H1 (cell line): ENCODE data around the gene CDH8. TPM values are rescaled to one million over a fixed set of nuclear protein-coding genes. Genes with fewer than 3 reads are reported as not detected.
A peak's percentile ranks its signal among the peaks of the same experiment; 100 is the strongest.

Source experiments
- CTCF ChIA-PET: fragments of 300-600 bp; sonication (Branson Sonifier 250); formaldehyde crosslinking; loops from one replicate; lab custom pipeline; 2021; ENCODE audit not compliant: partially characterized antibody; lab: Charles Lee
- POLR2A ChIA-PET: fragments of 300-600 bp; sonication (Branson Sonifier 250); formaldehyde crosslinking; loops from one replicate; lab custom pipeline; 2021; ENCODE audit warnings: inconsistent platforms; ENCODE audit not compliant: partially characterized antibody; lab: Charles Lee
- DNase-seq, 2 experiments: peaks; one replicate each; pipeline versions ENCODE4 v3.0.0 to v3.0.0-alpha.2; 2010 to 2022; ENCODE audit warnings: low spot score in 2 of 2, low read depth in 1 of 2, mixed read lengths in 1 of 2
- FAIRE-seq: peaks from 2 replicates; lab custom pipeline; 2011; peaks lifted over from hg19 to GRCh38; lab: Jason Lieb, UNC
- H2AFZ ChIP-seq: 2 replicates; pipeline ENCODE4 v1.8.1; 2012; ENCODE audit warnings: low read length, inconsistent platforms
- H2AK5ac ChIP-seq: 2 replicates; pipeline ENCODE4 v1.6.1; 2013; ENCODE audit warnings: low read depth, low read length
- H2BK120ac ChIP-seq: replicated peaks from 2 replicates; pipeline ENCODE3; 2013; ENCODE audit warnings: low read depth, low read length, inconsistent platforms
- H2BK12ac ChIP-seq: 2 replicates; pipeline ENCODE4 v1.6.1; 2013; ENCODE audit warnings: low read depth, low read length
- H2BK15ac ChIP-seq: 2 replicates; pipeline ENCODE4 v1.6.1; 2013; ENCODE audit warnings: low read length
- H2BK20ac ChIP-seq: 2 replicates; pipeline ENCODE4 v1.6.1; 2013; ENCODE audit warnings: low read length
- H2BK5ac ChIP-seq: 2 replicates; pipeline ENCODE4 v1.6.1; 2013; ENCODE audit warnings: low read depth, low read length
- H3K14ac ChIP-seq: 2 replicates; pipeline ENCODE4 v1.6.1; 2013; ENCODE audit warnings: inconsistent platforms; ENCODE audit not compliant: insufficient read length
- H3K18ac ChIP-seq: 2 replicates; pipeline ENCODE4 v1.6.1; 2013; ENCODE audit warnings: low read length; ENCODE audit errors: extremely low read depth
- H3K23ac ChIP-seq: 2 replicates; pipeline ENCODE4 v1.6.1; 2013; ENCODE audit warnings: inconsistent platforms; ENCODE audit not compliant: insufficient read length
- H3K23me2 ChIP-seq: 2 replicates; pipeline ENCODE4 v1.6.1; 2013; ENCODE audit warnings: low read depth, low read length
- H3K27ac ChIP-seq: 2 replicates; pipeline ENCODE4 v1.6.1; 2011; ENCODE audit warnings: low read depth, low read length, inconsistent platforms
- H3K27me3 ChIP-seq, 4 experiments: replicated peaks in 1 of 4; 1 replicate in 1 of 4; 2 replicates in 3 of 4; pipeline versions ENCODE4 v1.6.1 to v1.8.1; 2011 to 2013; ENCODE audit warnings: low read length in 3 of 4, mild to moderate bottlenecking in 3 of 4, inconsistent platforms in 2 of 4, mixed read lengths in 2 of 4, moderate library complexity in 1 of 4; ENCODE audit not compliant: control insufficient read depth in 3 of 4, insufficient read depth in 3 of 4; ENCODE audit errors: extremely low read depth in 1 of 4
- H3K36me3 ChIP-seq, 4 experiments: 2 replicates each; pipeline versions ENCODE4 v1.6.1 to v1.8.1; 2011 to 2013; ENCODE audit warnings: mild to moderate bottlenecking in 4 of 4, low read length in 3 of 4, moderate library complexity in 2 of 4, control low read depth in 1 of 4, inconsistent platforms in 1 of 4; ENCODE audit not compliant: insufficient read depth in 4 of 4, control insufficient read depth in 2 of 4
- H3K4ac ChIP-seq: replicated peaks from 2 replicates; pipeline ENCODE3; 2013; ENCODE audit warnings: low read length, low read depth, mixed read lengths, inconsistent platforms; ENCODE audit not compliant: insufficient read length
- H3K4me1 ChIP-seq, 4 experiments: replicated peaks in 1 of 4; 1 replicate in 1 of 4; 2 replicates in 3 of 4; pipeline versions ENCODE4 v1.6.1 to v1.8.1; 2011 to 2013; ENCODE audit warnings: low read length in 3 of 4, inconsistent platforms in 2 of 4, mixed read lengths in 1 of 4; ENCODE audit not compliant: insufficient read depth in 4 of 4, control insufficient read depth in 3 of 4
- H3K4me2 ChIP-seq, 2 experiments: 2 replicates each; pipeline versions ENCODE4 v1.6.1 to v1.8.1; 2011 to 2013; ENCODE audit warnings: low read depth in 2 of 2, low read length in 2 of 2, control low read depth in 1 of 2, inconsistent platforms in 1 of 2, mild to moderate bottlenecking in 1 of 2; ENCODE audit not compliant: insufficient read depth in 1 of 2
- H3K4me3 ChIP-seq, 4 experiments: fragments of 200-600, 300-600 bp in 1 of 4; sonication (generic), shearing (Covaris generic), sonication (Bioruptor Twin) in 1 of 4; 2 replicates each; pipeline versions ENCODE4 v1.5.1 to v1.8.1; 2011 to 2016; ENCODE audit warnings: low read length in 4 of 4, low read depth in 3 of 4, control low read depth in 2 of 4, inconsistent platforms in 2 of 4, mild to moderate bottlenecking in 2 of 4, mixed read lengths in 1 of 4, moderate library complexity in 1 of 4; ENCODE audit not compliant: insufficient read depth in 2 of 4; ENCODE audit errors: extremely low read depth in 1 of 4
- H3K56ac ChIP-seq: replicated peaks from 2 replicates; pipeline ENCODE3; 2013; ENCODE audit warnings: low read depth, mild to moderate bottlenecking, mixed read lengths, low read length, inconsistent platforms; ENCODE audit not compliant: insufficient read length
- H3K79me1 ChIP-seq: 2 replicates; pipeline ENCODE4 v1.6.1; 2013; ENCODE audit warnings: low read depth, low read length, control low read depth
- H3K79me2 ChIP-seq, 2 experiments: 2 replicates each; pipeline versions ENCODE4 v1.6.1 to v1.8.1; 2012 to 2013; ENCODE audit warnings: low read length in 2 of 2, mild to moderate bottlenecking in 2 of 2, inconsistent platforms in 1 of 2; ENCODE audit not compliant: insufficient read depth in 2 of 2, control insufficient read depth in 1 of 2
- H3K9ac ChIP-seq, 4 experiments: replicated peaks in 1 of 4; 1 replicate in 1 of 4; 2 replicates in 3 of 4; pipeline versions ENCODE4 v1.6.1 to v1.8.1; 2011 to 2013; ENCODE audit warnings: low read depth in 3 of 4, low read length in 3 of 4, control low read depth in 2 of 4, mild to moderate bottlenecking in 2 of 4, moderate library complexity in 2 of 4, inconsistent platforms in 1 of 4; ENCODE audit errors: extremely low read depth in 1 of 4
- H3K9me3 ChIP-seq, 2 experiments: 2 replicates each; pipeline versions ENCODE4 v1.6.1 to v1.8.1; 2012 to 2013; ENCODE audit warnings: mild to moderate bottlenecking in 2 of 2, moderate library complexity in 2 of 2, control low read depth in 1 of 2, inconsistent platforms in 1 of 2, low read depth in 1 of 2, low read length in 1 of 2, mixed read lengths in 1 of 2; ENCODE audit not compliant: insufficient read depth in 2 of 2
- H4K20me1 ChIP-seq, 2 experiments: replicated peaks in 1 of 2; 2 replicates each; pipeline versions ENCODE3 to v1.8.1; 2011 to 2013; ENCODE audit warnings: inconsistent platforms in 2 of 2, low read length in 2 of 2, mild to moderate bottlenecking in 1 of 2; ENCODE audit not compliant: insufficient read depth in 2 of 2, control insufficient read depth in 1 of 2
- H4K5ac ChIP-seq: 2 replicates; pipeline ENCODE4 v1.6.1; 2013; ENCODE audit warnings: low read length, low read depth, mixed read lengths, inconsistent platforms; ENCODE audit not compliant: insufficient read length
- H4K8ac ChIP-seq: 2 replicates; pipeline ENCODE4 v1.8.0; 2013; ENCODE audit warnings: mild to moderate bottlenecking, moderate library complexity, low read length, inconsistent platforms; ENCODE audit not compliant: insufficient read depth; ENCODE audit errors: extremely low read depth
- H4K91ac ChIP-seq: replicated peaks from 2 replicates; pipeline ENCODE3; 2013; ENCODE audit warnings: low read length, mixed read lengths, inconsistent platforms; ENCODE audit not compliant: insufficient read length
- CTCF ChIP-seq, 3 experiments: IDR thresholded peaks; 1 replicate in 2 of 3; 2 replicates in 1 of 3; pipeline versions ENCODE4 v1.5.1 to v1.6.1; 2011; ENCODE audit warnings: low read length in 3 of 3, mild to moderate bottlenecking in 3 of 3, inconsistent platforms in 2 of 3, low read depth in 1 of 3, moderate library complexity in 1 of 3; ENCODE audit not compliant: insufficient read depth in 1 of 3; ENCODE audit errors: control extremely low read depth in 1 of 3
- GTF2F1 ChIP-seq: IDR thresholded peaks from 2 replicates; pipeline ENCODE4 v1.6.1; 2012; ENCODE audit warnings: low read depth, low read length, improper control_type of control experiment, borderline replicate concordance
- NANOG ChIP-seq: IDR thresholded peaks from 2 replicates; pipeline ENCODE4 v1.6.1; 2011; ENCODE audit warnings: low read length, low read depth, mild to moderate bottlenecking, inconsistent platforms; ENCODE audit not compliant: insufficient read depth, poor library complexity, severe bottlenecking
- RNF2 ChIP-seq: fragments of 200-900, 300-1000 bp; sonication (generic); IDR thresholded peaks from 2 replicates; pipeline ENCODE4 v1.7.1; 2016; ENCODE audit warnings: borderline replicate concordance, low read depth, mild to moderate bottlenecking, antibody characterized with exemption, low read length; ENCODE audit not compliant: poor library complexity, severe bottlenecking; ENCODE audit errors: missing control alignments
- SAP30 ChIP-seq: fragments of 300-600 bp; sonication (generic); IDR thresholded peaks from 2 replicates; pipeline ENCODE4 v1.7.1; 2012; ENCODE audit warnings: low read length, moderate library complexity, mild to moderate bottlenecking, inconsistent platforms; ENCODE audit not compliant: insufficient read depth, insufficient replicate concordance
- SIX5 ChIP-seq: IDR thresholded peaks from 2 replicates; pipeline ENCODE4 v1.6.1; 2011; ENCODE audit warnings: mild to moderate bottlenecking, low read depth, low read length
- TAF1 ChIP-seq: IDR thresholded peaks from 2 replicates; pipeline ENCODE4 v1.6.1; 2011; ENCODE audit warnings: mild to moderate bottlenecking, low read depth, low read length
- TAF7 ChIP-seq: optimal IDR thresholded peaks from 2 replicates; pipeline ENCODE3; 2011; ENCODE audit warnings: low read depth, mild to moderate bottlenecking, inconsistent platforms, low read length, moderate library complexity, borderline replicate concordance
- USF2 ChIP-seq: IDR thresholded peaks from 2 replicates; pipeline ENCODE4 v1.6.1; 2011; ENCODE audit warnings: low read length, improper control_type of control experiment
- WGBS, 2 experiments: shearing (Covaris generic) in 1 of 2; methylation state at CpG; one replicate each; pipeline versions ENCODE4 v1.1.6 to v1.1.7; 2013 to 2015; ENCODE audit warnings: low lambda C conversion rate in 2 of 2, mixed read lengths in 2 of 2, inconsistent platforms in 1 of 2, low coverage in 1 of 2, missing lambda C conversion rate in 1 of 2; ENCODE audit not compliant: insufficient replicate concordance in 2 of 2, insufficient coverage in 1 of 2, insufficient read length in 1 of 2; ENCODE audit errors: extremely low coverage in 1 of 2, missing lambda C conversion rate in 1 of 2; 5-methylcytosine and 5-hydroxymethylcytosine counted together
- polyA plus RNA-seq, 7 experiments: library from polyadenylated mRNA; depleted of rRNA in 3 of 7; stranded (reverse) in 5 of 7; unstranded in 2 of 7; fragments of >200 nt in 5 of 7; fragments of 200-250 nt in 2 of 7; gene quantifications; 1 replicate in 5 of 7; 2 replicates in 1 of 7; 4 replicates in 1 of 7; pipeline versions ENCODE4 v1.2.1 to v1.2.3, GENCODE V29; 2011 to 2013; ENCODE audit warnings: missing spikeins in 2 of 7, mixed read lengths in 2 of 7
- total RNA-seq: library from RNA; stranded (reverse); fragmentation: NEBNext Ultra II Directional; extraction: Animal tissue kit (Norgen Biotek cat#: 25700); gene quantifications from 2 replicates; pipeline ENCODE4 v1.2.1, GENCODE V29; 2021

CDH8 gene
- total and polyA plus RNA-seq, 2 of the 8 experiments (the other 6 are each of a cell fraction or from before 2014, with no cell fraction given), result 7.7 to 8.4 TPM

DNA sequence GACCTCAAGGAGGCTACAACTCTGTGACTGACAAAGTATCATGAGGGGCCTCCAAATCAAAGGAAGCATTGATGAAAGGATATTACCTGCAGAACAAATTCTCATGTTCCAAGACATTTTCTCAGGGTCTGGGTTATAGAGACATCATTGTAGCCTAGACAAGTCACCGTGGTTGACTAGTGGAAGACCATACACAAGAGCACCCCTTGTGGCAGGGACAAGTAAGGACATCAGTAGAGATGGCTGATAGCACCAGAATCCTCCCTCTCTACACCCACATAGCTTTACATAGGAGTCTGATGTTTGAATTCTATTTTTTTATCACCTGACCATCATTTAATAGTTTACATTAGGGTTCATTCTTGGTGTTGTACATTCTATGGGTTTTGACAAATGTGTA, 32.5 kb upstream of the CDH8 start:
- Histone ChIP-seq H2AK5ac (no peak overlapping the region), H3K4ac (no peak overlapping the region), H3K4me1 (peaks cover 0 to 5% (median 0%) of the 10 kb centered on the region in 4 experiments; a peak in 3 of 7 replicates), H4K8ac (no peak overlapping the region), H4K91ac (no peak overlapping the region), H3K27me3 (no peaks in the 10 kb centered on the region), H3K14ac (no peak overlapping the region), H3K4me3 (no peak overlapping the region), H3K9me3 (no peaks in the 10 kb centered on the region), H2BK120ac (no peak overlapping the region), H2BK15ac (no peak overlapping the region), H3K79me1 (no peaks in the 10 kb centered on the region), H2BK5ac (no peak overlapping the region), H3K27ac (no peak overlapping the region), H4K20me1 (no peaks in the 10 kb centered on the region), H2BK20ac (no peak overlapping the region), H3K36me3 (no peaks in the 10 kb centered on the region), H2AFZ (no peak overlapping the region), H3K18ac (no peak overlapping the region), H3K23ac (no peak overlapping the region), H4K5ac (no peak overlapping the region), H3K23me2 (no peaks in the 10 kb centered on the region; the same call in 1 of the 2 replicates), H3K56ac (no peak overlapping the region), H3K79me2 (no peaks in the 10 kb centered on the region), H3K9ac (no peak overlapping the region), H2BK12ac (no peak overlapping the region), H3K4me2 (no peak overlapping the region)
- WGBS, 2 experiments, result 89% methylated on average over 1 of the region's 1 CpG; no CpG with 5 or more reads in 1 of the 2 experiments
- POLR2A ChIA-PET, result no interaction called here
- DNase-seq, result no peak
- CTCF ChIA-PET, result interaction anchor here (0.6 to 4.6 kb wide), 16 partner anchors 10 to 538 kb away, joined by 3 to 41 read pairs (median 4); partner anchors contain the start of gene CDH8
- FAIRE-seq, result peak; percentile 52
- TF ChIP-seq USF2, result no peak
- no peak for TF ChIP-seq SIX5
- TF ChIP-seq NANOG, result no peak
- no peak for TF ChIP-seq GTF2F1
- TF ChIP-seq TAF1, result no peak
- no peak for TF ChIP-seq SAP30
- TF ChIP-seq RNF2, result no peak
- TF ChIP-seq CTCF (IDR thresholded peaks at IDR 0.05; ENCODE audit: control extremely low read depth in 1 of 3, insufficient read depth in 1 of 3, low read depth in 1 of 3, low read length in 3 of 3), result peak; percentile 25 to 78 (median 50)
- TF ChIP-seq TAF7, result no peak
